CD8-positive, alpha-beta memory T cell (primary cell): ENCODE data around the gene IL21R. TPM values are rescaled to one million over a fixed set of nuclear protein-coding genes. Genes with fewer than 3 reads are reported as not detected.
A peak's percentile ranks its signal among the peaks of the same experiment; 100 is the strongest.
"Not testable (repeated sequence)": the region's sequence is repeated elsewhere in the genome, so short reads cannot be mapped to it uniquely, and the experiment has no call there.

Experiments
- CTCF ChIA-PET: fragments of 350-600 bp; sonication (Branson Sonifier 250); formaldehyde crosslinking; loops from one replicate; lab custom pipeline; 2021; ENCODE audit warnings: antibody characterized with exemption; lab: Charles Lee
- POLR2A ChIA-PET: fragments of 350-600 bp; sonication (Branson Sonifier 250); formaldehyde crosslinking; loops from one replicate; lab custom pipeline; 2021; ENCODE audit warnings: antibody characterized with exemption; lab: Charles Lee
- DNase-seq, 5 donors: peaks; one replicate each; pipeline versions ENCODE4 v3.0.0 to v3.0.0-alpha.2; 2020 to 2022; ENCODE audit warnings: mixed read lengths in 1 of 5
- H3K27ac ChIP-seq: one replicate; pipeline ENCODE4 v1.7.0; 2013; ENCODE audit warnings: low read depth, mild to moderate bottlenecking, low read length, moderate library complexity
- H3K27me3 ChIP-seq: 2 replicates; pipeline ENCODE4 v1.7.0; 2013; ENCODE audit warnings: low read length, mild to moderate bottlenecking; ENCODE audit not compliant: insufficient read depth, poor library complexity, severe bottlenecking
- H3K36me3 ChIP-seq: 2 replicates; pipeline ENCODE4 v1.7.0; 2013; ENCODE audit warnings: mild to moderate bottlenecking, low read length, moderate library complexity; ENCODE audit not compliant: insufficient read depth
- H3K4me1 ChIP-seq: 2 replicates; pipeline ENCODE4 v1.7.0; 2013; ENCODE audit warnings: mild to moderate bottlenecking, low read length, moderate library complexity; ENCODE audit not compliant: insufficient read depth
- H3K4me3 ChIP-seq: 2 replicates; pipeline ENCODE4 v1.7.0; 2013; ENCODE audit warnings: mild to moderate bottlenecking, low read length
- H3K9me3 ChIP-seq: 2 replicates; pipeline ENCODE4 v1.7.0; 2013; ENCODE audit warnings: mild to moderate bottlenecking, low read length
- H3K27ac Mint-ChIP-seq, 8 donors: one replicate each; pipeline ENCODE4 v1.8.0; 2020 to 2021; ENCODE audit warnings: mixed read lengths in 8 of 8, mild to moderate bottlenecking in 6 of 8, inconsistent platforms in 3 of 8, moderate library complexity in 3 of 8
- H3K27me3 Mint-ChIP-seq, 2 donors: one replicate each; pipeline ENCODE4 v1.8.0; 2020 to 2021; ENCODE audit warnings: mixed read lengths in 2 of 2, mild to moderate bottlenecking in 1 of 2, moderate library complexity in 1 of 2
- H3K36me3 Mint-ChIP-seq, 3 donors: one replicate each; pipeline ENCODE4 v1.8.0; 2020 to 2021; ENCODE audit warnings: mixed read lengths in 3 of 3, inconsistent platforms in 1 of 3, mild to moderate bottlenecking in 1 of 3
- H3K4me1 Mint-ChIP-seq, 3 donors: one replicate each; pipeline ENCODE4 v1.8.0; 2020 to 2021; ENCODE audit warnings: mixed read lengths in 3 of 3, inconsistent platforms in 1 of 3, mild to moderate bottlenecking in 1 of 3
- H3K4me3 Mint-ChIP-seq, 7 donors: one replicate each; pipeline ENCODE4 v1.8.0; 2020 to 2021; ENCODE audit warnings: mixed read lengths in 7 of 7, mild to moderate bottlenecking in 6 of 7, moderate library complexity in 4 of 7, inconsistent platforms in 2 of 7
- H3K9me3 Mint-ChIP-seq, 5 donors: one replicate each; pipeline ENCODE4 v1.8.0; 2020 to 2022; ENCODE audit warnings: mixed read lengths in 5 of 5, mild to moderate bottlenecking in 3 of 5, moderate library complexity in 2 of 5, inconsistent platforms in 1 of 5
- polyA plus RNA-seq: library from polyadenylated mRNA; unstranded; fragments of 300-500 nt; fragmentation: Illumina TruSeq; gene quantifications from one replicate; pipeline ENCODE4 v1.2.3, GENCODE V29; 2021
- total RNA-seq, 2 experiments: library from RNA; stranded (reverse); gene quantifications; one replicate each; pipeline ENCODE4 v1.2.3, GENCODE V29; 2021

The IL21R gene
- total and polyA plus RNA-seq, 3 experiments from 2014 or later: 53.7 to 84.5 (median 80.5) TPM

DNA sequence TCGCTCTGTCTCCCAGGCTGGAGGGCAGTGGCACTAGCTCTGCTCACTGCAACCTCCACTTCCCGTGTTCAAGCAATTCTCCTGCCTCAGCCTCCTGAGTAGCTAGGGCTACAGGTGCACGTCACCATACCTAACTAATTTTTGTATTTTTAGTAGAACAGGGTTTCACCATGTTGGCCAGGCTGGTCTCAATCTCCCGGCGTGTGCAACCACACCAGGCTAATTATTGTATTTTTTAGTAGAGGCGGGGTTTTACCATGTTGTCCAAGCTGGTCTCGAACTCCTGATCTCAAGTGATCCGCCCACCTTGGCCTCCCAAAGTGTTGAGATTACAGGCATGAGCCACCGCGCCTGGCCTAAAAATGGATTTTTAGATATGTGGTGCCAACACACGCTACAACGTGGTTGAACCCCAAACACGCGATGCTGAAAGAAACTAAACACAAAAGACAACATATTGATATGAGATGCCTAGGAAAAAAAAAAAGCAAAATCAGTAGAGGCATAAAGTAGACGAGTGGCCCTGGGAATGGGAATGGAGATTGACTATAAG is 3.6 kb upstream of the IL21R start:
- Mint-ChIP-seq H3K9me3 (peaks cover 0 to 12% (median 9%) of the 10 kb centered on the region in 5 donors), H3K27ac (peak overlapping the region in 5 of 8 donors; percentile 3 to 61 (median 42)), H3K36me3 (peaks cover 7 to 19% (median 13%) of the 10 kb centered on the region in 3 donors), H3K4me1 (peaks cover 40 to 51% (median 44%) of the 10 kb centered on the region in 3 donors)
- H3K4me3 ChIP-seq, DNase-seq, H3K27ac ChIP-seq, H3K9me3 ChIP-seq, POLR2A ChIA-PET, CTCF ChIA-PET, H3K4me3 Mint-ChIP-seq, H3K27me3 ChIP-seq, H3K27me3 Mint-ChIP-seq, H3K36me3 ChIP-seq: not testable (repeated sequence)
- H3K4me1 ChIP-seq: peaks cover 18% of the 10 kb centered on the region

DNA sequence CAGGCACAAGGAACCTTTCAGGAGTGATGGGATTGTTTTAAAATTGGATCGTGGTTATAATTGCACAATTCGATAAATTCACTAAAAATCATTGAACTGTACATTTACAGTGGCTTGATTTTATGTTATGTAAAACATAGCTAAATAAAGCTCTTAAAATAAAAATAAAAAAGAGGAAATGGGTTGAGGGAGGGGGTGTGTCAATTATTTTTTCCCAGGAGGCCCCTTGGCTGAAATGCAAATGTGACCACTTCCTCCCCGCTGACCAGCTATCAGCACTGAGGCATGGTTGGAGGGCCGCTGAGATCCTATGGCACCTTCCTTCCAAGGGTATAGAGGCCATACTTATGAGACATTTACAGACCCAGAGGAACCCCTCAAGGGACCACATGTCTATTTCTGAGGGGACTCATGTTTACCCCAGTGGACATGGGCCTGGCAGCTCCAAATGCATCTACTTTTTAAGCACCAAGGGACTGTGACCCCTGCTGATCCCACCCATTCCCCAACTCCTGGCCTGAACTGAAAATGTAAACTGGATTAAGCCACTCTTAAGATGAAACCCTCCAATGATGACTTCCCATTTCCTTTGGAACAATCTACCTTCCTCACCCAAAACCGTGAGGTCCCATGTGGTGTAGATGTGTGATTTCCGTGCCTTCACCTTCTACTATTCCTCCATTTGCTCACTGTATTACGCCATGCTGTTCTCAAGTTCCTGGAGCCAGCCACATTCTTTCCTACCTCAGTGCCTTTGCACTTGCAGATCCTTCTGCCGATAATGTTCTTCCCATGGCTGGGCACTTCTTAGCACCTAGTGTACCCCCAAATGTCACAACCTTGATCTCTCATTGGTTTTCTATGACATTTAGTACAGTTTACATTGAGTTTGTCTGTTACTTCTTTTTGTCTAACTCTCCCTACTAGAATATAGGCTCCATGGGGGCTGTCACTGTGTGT is 2.8 kb upstream of the IL21R start:
- CTCF ChIA-PET: interaction anchor here (1.6 kb wide), 1 partner anchor 48 kb away, joined by 5 read pairs; no protein-coding TSS in a partner anchor
- Histone ChIP-seq H3K27me3 (no peaks in the 10 kb centered on the region), H3K9me3 (peaks cover 5% of the 10 kb centered on the region), H3K4me3 (no peak overlapping the region), H3K4me1 (peaks cover 25% of the 10 kb centered on the region), H3K36me3 (no peaks in the 10 kb centered on the region), H3K27ac (no peak overlapping the region)
- Mint-ChIP-seq H3K4me3 (no peak overlapping the region), H3K4me1 (peaks cover 46 to 55% (median 50%) of the 10 kb centered on the region in 3 donors), H3K27ac (peak overlapping the region; percentile 1 to 100 (median 40)), H3K27me3 (peaks cover 0 to 11% of the 10 kb centered on the region in 2 donors), H3K36me3 (peaks cover 7 to 19% (median 15%) of the 10 kb centered on the region in 3 donors), H3K9me3 (peaks cover 0 to 9% (median 5%) of the 10 kb centered on the region in 5 donors)
- POLR2A ChIA-PET: no interaction called here
- no peak for DNase-seq

DNA sequence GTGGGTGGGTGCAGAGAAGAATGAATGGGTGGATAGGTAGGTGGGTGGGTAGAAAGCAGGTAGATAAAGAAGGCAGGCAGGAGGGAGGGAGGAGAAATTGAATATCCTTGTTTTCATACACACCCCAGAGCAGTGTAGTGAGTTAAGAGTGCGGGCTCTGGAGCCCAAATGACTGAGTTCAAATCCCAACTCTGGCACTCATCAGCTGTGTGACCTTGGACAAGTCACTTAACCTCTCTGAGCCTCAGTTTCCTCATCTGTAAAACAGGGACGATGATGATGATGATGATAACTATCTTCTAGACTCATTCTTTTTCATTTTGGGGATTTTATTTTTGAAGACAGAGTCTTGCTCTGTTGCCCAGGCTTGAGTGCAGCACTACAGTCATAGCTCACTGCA is 2.0 kb upstream of the IL21R start:
- Histone ChIP-seq H3K9me3 (no peaks in the 10 kb centered on the region), H3K36me3 (no peaks in the 10 kb centered on the region), H3K27me3 (no peaks in the 10 kb centered on the region), H3K27ac (no peak overlapping the region), H3K4me3 (no peak overlapping the region), H3K4me1 (peaks cover 32% of the 10 kb centered on the region)
- H3K36me3 Mint-ChIP-seq: peaks cover 6 to 23% (median 7%) of the 10 kb centered on the region in 3 donors
- ChIA-PET CTCF (interaction anchor here (1.3 to 2.9 kb wide), 6 partner anchors 25 to 221 kb away, joined by 4 to 9 read pairs (median 5); no protein-coding TSS in a partner anchor), POLR2A (interaction anchor here (0.9 to 1.3 kb wide), 4 partner anchors 9 to 47 kb away, joined by 3 to 4 read pairs (median 4); no protein-coding TSS in a partner anchor)
- no peak overlapping the region for H3K4me3 Mint-ChIP-seq
- peak overlapping the region in 4 of 8 donors; percentile 2 to 100 (median 74) for H3K27ac Mint-ChIP-seq
- H3K4me1 Mint-ChIP-seq: peaks cover 52 to 59% (median 54%) of the 10 kb centered on the region in 3 donors
- no peak for DNase-seq
- peaks cover 0 to 2% (median 0%) of the 10 kb centered on the region in 5 donors for H3K9me3 Mint-ChIP-seq
- peaks cover 0 to 13% of the 10 kb centered on the region in 2 donors for H3K27me3 Mint-ChIP-seq

DNA sequence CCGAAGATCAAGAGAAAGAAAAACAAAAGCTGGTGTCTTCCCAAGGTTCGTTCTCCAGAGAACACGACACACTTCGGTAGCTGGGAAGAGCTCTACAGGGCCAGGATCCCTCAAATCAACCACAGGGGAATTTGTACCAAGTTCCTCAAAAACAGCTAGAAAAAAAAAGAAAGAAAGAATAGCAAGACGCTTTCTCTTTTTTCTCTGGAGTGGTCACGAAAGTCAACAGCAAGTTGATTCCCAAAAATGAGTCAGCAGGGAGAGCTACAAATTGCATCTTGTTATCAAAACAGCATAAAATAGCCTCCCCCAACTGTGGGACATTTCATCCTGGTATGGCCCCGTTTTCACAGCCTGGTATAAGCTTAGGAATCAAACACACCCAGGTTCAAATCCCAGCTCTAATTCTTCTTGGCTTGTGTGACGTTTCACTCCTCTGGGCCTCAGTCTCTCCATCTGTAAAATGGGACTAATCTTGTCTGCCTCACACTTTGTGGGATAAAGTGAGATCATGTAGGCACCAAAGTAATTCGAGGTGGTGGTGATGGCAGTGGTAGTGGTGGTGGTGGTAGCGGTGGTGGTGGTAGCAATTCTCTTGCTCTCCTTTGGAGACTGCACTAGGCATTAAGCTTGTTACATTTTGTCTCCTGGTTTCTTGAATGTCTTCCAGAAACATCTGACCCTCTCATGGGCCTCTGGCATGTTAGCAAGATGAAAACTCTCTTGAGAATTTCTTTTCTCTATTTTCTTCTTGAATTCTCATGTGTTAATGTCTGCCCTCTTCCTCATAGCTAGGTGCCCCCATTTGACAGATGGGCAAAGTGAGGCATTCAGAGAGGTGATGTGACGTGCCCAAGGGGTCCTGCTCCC is 988 bp upstream of the IL21R start:
- Histone ChIP-seq H3K36me3 (no peaks in the 10 kb centered on the region), H3K4me1 (peaks cover 39% of the 10 kb centered on the region), H3K27ac (peak overlapping the region; percentile 92), H3K9me3 (no peaks in the 10 kb centered on the region), H3K27me3 (no peaks in the 10 kb centered on the region), H3K4me3 (no peak overlapping the region)
- Mint-ChIP-seq H3K4me1 (peaks cover 55 to 67% (median 57%) of the 10 kb centered on the region in 3 donors), H3K9me3 (no peaks in the 10 kb centered on the region), H3K4me3 (peak overlapping the region in 6 of 7 donors; percentile 37 to 100 (median 96)), H3K27me3 (peaks cover 0 to 13% of the 10 kb centered on the region in 2 donors), H3K27ac (peak overlapping the region; percentile 36 to 100 (median 100)), H3K36me3 (peaks cover 0 to 26% (median 3%) of the 10 kb centered on the region in 3 donors)
- ChIA-PET CTCF (interaction anchor here (0.7 to 2.9 kb wide), 10 partner anchors 14 to 222 kb away, joined by 3 to 9 read pairs (median 4); no protein-coding TSS in a partner anchor), POLR2A (interaction anchor here (0.7 to 1.6 kb wide), 10 partner anchors 10 to 197 kb away, joined by 3 to 10 read pairs (median 4); partner anchors contain the start of gene KDM8)
- DNase-seq: no peak

DNA sequence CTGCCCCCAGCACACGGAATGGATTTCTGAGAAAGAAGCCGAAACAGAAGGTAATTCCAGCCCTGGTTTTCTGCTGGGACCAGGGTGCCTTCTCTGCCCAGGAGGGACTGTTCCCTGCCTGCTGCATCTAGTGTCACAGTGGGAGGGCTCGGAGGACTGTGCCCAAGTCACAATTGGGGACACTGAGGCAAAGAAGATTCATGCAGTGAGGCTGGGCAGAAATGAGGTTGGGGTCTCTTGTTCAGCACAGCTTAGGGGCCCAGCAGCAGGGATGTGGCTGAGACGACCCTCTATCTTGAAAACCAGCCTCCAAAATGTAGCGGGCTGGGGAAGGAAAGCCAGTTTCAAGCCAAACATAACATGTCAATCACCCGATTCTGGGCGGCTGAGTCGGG is 592 bp downstream of the IL21R start:
- Mint-ChIP-seq H3K27me3 (peaks cover 0 to 13% of the 10 kb centered on the region in 2 donors), H3K4me3 (peak overlapping the region; percentile 94 to 100 (median 99)), H3K27ac (peak overlapping the region; percentile 92 to 100 (median 100)), H3K36me3 (peaks cover 0 to 34% (median 3%) of the 10 kb centered on the region in 3 donors), H3K9me3 (no peaks in the 10 kb centered on the region), H3K4me1 (peaks cover 70 to 83% (median 73%) of the 10 kb centered on the region in 3 donors)
- peak overlapping the region; percentile 92 for H3K27ac ChIP-seq
- no peaks in the 10 kb centered on the region for H3K27me3 ChIP-seq
- H3K36me3 ChIP-seq: no peaks in the 10 kb centered on the region
- peak overlapping the region; percentile 98 for H3K4me3 ChIP-seq
- ChIA-PET CTCF (interaction anchor here (0.8 to 5.1 kb wide), 8 partner anchors 35 to 223 kb away, joined by 3 to 23 read pairs (median 8); no protein-coding TSS in a partner anchor), POLR2A (interaction anchor here (1.1 to 1.6 kb wide), 7 partner anchors 25 to 172 kb away, joined by 3 to 10 read pairs (median 4); no protein-coding TSS in a partner anchor)
- H3K9me3 ChIP-seq: no peaks in the 10 kb centered on the region
- peaks cover 55% of the 10 kb centered on the region for H3K4me1 ChIP-seq
- peak in 2 of 5 donors; percentile 14 to 37 for DNase-seq

DNA sequence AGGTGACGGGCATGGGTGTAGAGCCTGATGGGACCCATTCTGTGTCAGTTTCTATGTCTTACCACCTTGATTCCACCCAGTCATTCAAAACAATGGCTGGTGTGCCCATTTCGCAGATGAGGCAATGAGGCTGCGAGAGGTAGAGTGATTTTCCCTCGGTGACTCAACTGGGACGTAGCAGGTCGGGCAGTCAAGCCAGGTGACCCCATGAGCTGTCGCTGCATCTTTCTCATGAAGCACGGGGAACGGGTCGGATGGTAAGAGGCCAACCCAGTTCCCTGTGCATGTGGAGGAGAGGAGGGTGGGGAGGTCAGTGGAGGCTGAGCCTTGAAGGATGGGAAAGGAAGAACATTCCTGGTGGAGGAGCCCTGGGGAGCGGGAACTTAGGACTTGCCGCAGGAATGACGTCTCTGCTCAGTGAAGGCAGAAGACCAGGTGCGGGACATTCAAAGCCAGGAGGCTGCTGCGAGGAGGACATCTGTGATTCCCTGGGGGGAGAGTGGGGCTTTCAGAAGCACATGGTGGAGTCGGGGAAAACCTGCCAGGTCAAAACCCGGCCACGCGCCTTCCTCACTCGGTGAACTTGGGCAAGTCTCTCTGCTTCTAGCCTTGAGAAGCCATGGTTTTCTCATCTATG is 1.1 kb downstream of the IL21R start:
- DNase-seq: peak in 3 of 5 donors; percentile 26 to 68 (median 30)
- peaks cover 0 to 13% of the 10 kb centered on the region in 2 donors for H3K27me3 Mint-ChIP-seq
- peak overlapping the region; percentile 94 to 100 (median 99) for H3K4me3 Mint-ChIP-seq
- Histone ChIP-seq H3K36me3 (no peaks in the 10 kb centered on the region), H3K9me3 (no peaks in the 10 kb centered on the region), H3K27me3 (no peaks in the 10 kb centered on the region), H3K4me3 (peak overlapping the region; percentile 98), H3K27ac (peak overlapping the region; percentile 92), H3K4me1 (peaks cover 60% of the 10 kb centered on the region)
- H3K4me1 Mint-ChIP-seq: peaks cover 75 to 88% (median 78%) of the 10 kb centered on the region in 3 donors
- H3K9me3 Mint-ChIP-seq: no peaks in the 10 kb centered on the region
- ChIA-PET POLR2A (interaction anchor here (1.1 to 4.5 kb wide), 5 partner anchors 25 to 168 kb away, joined by 3 to 12 read pairs (median 5); no protein-coding TSS in a partner anchor), CTCF (interaction anchor here (1.2 to 5.1 kb wide), 6 partner anchors 35 to 223 kb away, joined by 3 to 23 read pairs (median 10); no protein-coding TSS in a partner anchor)
- peak overlapping the region; percentile 92 to 100 (median 100) for H3K27ac Mint-ChIP-seq
- H3K36me3 Mint-ChIP-seq: peaks cover 0 to 38% (median 5%) of the 10 kb centered on the region in 3 donors
